ENCODE measurements around the gene ZNF574.

GRCh38 chr19:42093505-42093904 is 17.5 kb downstream of the ZNF574 start:
- no peak for TF ChIP-seq CTCF (conservative IDR thresholded peaks at IDR 0.05 in 1 of 2, IDR thresholded peaks at IDR 0.05 in 1 of 2; ENCODE audit: low read depth in 1 of 2, low read length in 2 of 2)
- no peak for TF ChIP-seq EZH2 (IDR thresholded peaks at IDR 0.05; ENCODE audit: low read length, missing control alignments)

Data from fibroblast of lung (primary cell).